ENCODE measurements around the gene KLK11.
"Not testable (repeated sequence)": the region's sequence is repeated elsewhere in the genome, so short reads cannot be mapped to it uniquely, and the experiment has no call there.

The KLK11 gene

GRCh38 chr19:51005248-51005647 is 21.2 kb downstream of the KLK11 start:
- DNase-seq (ENCODE audit: low read depth in 2 of 2) = no peak

GRCh38 chr19:51003316-51003715 is 23.1 kb downstream of the KLK11 start:
- DNase-seq (ENCODE audit: low read depth in 2 of 2) = no peak

GRCh38 chr19:51002542-51003311 is 23.7 kb downstream of the KLK11 start:
- DNase-seq (ENCODE audit: low read depth in 2 of 2) = no peak

- DNase-seq (ENCODE audit: low read depth in 2 of 2) = no peak
Observed at GRCh38 chr19:51002089-51002532, 24.3 kb downstream of the KLK11 start.

GRCh38 chr19:51001515-51001914 is 24.9 kb downstream of the KLK11 start, which contains the start of gene KLK8:
Gene KLK8, minus strand, starts transcription at chr19:51001604. Its CDS starts 437 bp downstream, at chr19:51001167.
- no peak for DNase-seq (ENCODE audit: low read depth in 2 of 2)

- DNase-seq (ENCODE audit: low read depth in 2 of 2) = no peak
Observed at GRCh38 chr19:51000981-51001380, 25.4 kb downstream of the KLK11 start.

- no peak for DNase-seq (ENCODE audit: low read depth in 2 of 2)
Observed at GRCh38 chr19:51000426-51000825, 26.0 kb downstream of the KLK11 start.

GRCh38 chr19:50998686-50999085 is 27.7 kb downstream of the KLK11 start:
- no peak for DNase-seq (ENCODE audit: low read depth in 2 of 2)

- DNase-seq (ENCODE audit: low read depth in 2 of 2) = no peak
Observed at GRCh38 chr19:50998061-50998460, 28.4 kb downstream of the KLK11 start.

GRCh38 chr19:50994129-50994528 is 32.3 kb downstream of the KLK11 start:
- DNase-seq (ENCODE audit: low read depth in 2 of 2) = no peak

- DNase-seq (ENCODE audit: low read depth in 2 of 2) = no peak
Observed at GRCh38 chr19:50992666-50993035, 33.8 kb downstream of the KLK11 start.

- DNase-seq (ENCODE audit: low read depth in 2 of 2) = not testable (repeated sequence)
Observed at GRCh38 chr19:50984416-50984815, 42.0 kb downstream of the KLK11 start.

GRCh38 chr19:50983625-50984292 is 42.7 kb downstream of the KLK11 start, which contains the start of gene KLK7:
Gene KLK7, minus strand, starts transcription at chr19:50983917. Its CDS starts 1,518 bp downstream, at chr19:50982399.
- DNase-seq (ENCODE audit: low read depth in 2 of 2) = no peak

- DNase-seq (ENCODE audit: low read depth in 2 of 2) = no peak
Observed at GRCh38 chr19:50982186-50982585, 44.2 kb downstream of the KLK11 start.

GRCh38 chr19:50981587-50982146 is 44.7 kb downstream of the KLK11 start:
- DNase-seq (ENCODE audit: low read depth in 2 of 2) = no peak

GRCh38 chr19:50980208-50980607 is 46.2 kb downstream of the KLK11 start:
- no peak for DNase-seq (ENCODE audit: low read depth in 2 of 2)

GRCh38 chr19:50979758-50980157 is 46.7 kb downstream of the KLK11 start:
- DNase-seq (ENCODE audit: low read depth in 2 of 2) = no peak

- no peak for DNase-seq (ENCODE audit: low read depth in 2 of 2)
Observed at GRCh38 chr19:50978772-50979390, 47.5 kb downstream of the KLK11 start.

GRCh38 chr19:50977626-50978025 is 48.8 kb downstream of the KLK11 start:
- DNase-seq (ENCODE audit: low read depth in 2 of 2) = no peak

- no peak for DNase-seq (ENCODE audit: low read depth in 2 of 2)
Observed at GRCh38 chr19:50975766-50976165, 50.6 kb downstream of the KLK11 start.

- DNase-seq (ENCODE audit: low read depth in 2 of 2) = no peak
Observed at GRCh38 chr19:50974702-50975556, 51.5 kb downstream of the KLK11 start.
